Measurements from ENCODE around the gene ENAH. TPM values are rescaled to one million over a fixed set of nuclear protein-coding genes. Genes with fewer than 3 reads are reported as not detected.

ENAH gene
- total RNA-seq, 4 donors from 2014 or later = 28.4 to 53.3 (median 32.6) TPM

- TF ChIP-seq CTCF (IDR thresholded peaks at IDR 0.05; ENCODE audit: low read depth) = no peak
These were observed 187.0 kb downstream of the ENAH start for GRCh38 chr1:225465793-225466517.

- no peak for TF ChIP-seq CTCF (IDR thresholded peaks at IDR 0.05; ENCODE audit: low read depth)
These were observed 187.8 kb downstream of the ENAH start for GRCh38 chr1:225464851-225465792.

GRCh38 chr1:225462714-225463574 lies 190.0 kb downstream of the ENAH start:
- TF ChIP-seq CTCF (IDR thresholded peaks at IDR 0.05; ENCODE audit: low read depth) = no peak

- TF ChIP-seq CTCF (IDR thresholded peaks at IDR 0.05; ENCODE audit: low read depth) = no peak
These were observed 190.6 kb downstream of the ENAH start for GRCh38 chr1:225462429-225462713.

- no peak for TF ChIP-seq CTCF (IDR thresholded peaks at IDR 0.05; ENCODE audit: low read depth)
These were observed 191.1 kb downstream of the ENAH start for GRCh38 chr1:225461533-225462428.

GRCh38 chr1:225460737-225461532 lies 192.0 kb downstream of the ENAH start:
- no peak for TF ChIP-seq CTCF (IDR thresholded peaks at IDR 0.05; ENCODE audit: low read depth)

All from subcutaneous adipose tissue (tissue), 4 donors.